HG03135 (cell line): ENCODE data around the gene GRK3.
"Not testable (repeated sequence)": the region's sequence is repeated elsewhere in the genome, so short reads cannot be mapped to it uniquely, and the experiment has no call there.

Source experiments
- ATAC-seq: cut with Tn5 transposase; IDR thresholded peaks from one replicate; pipeline ENCODE4 v1.9.1; 2021; ENCODE audit warnings: mild to moderate bottlenecking, moderate library complexity; ENCODE audit not compliant: unreplicated experiment

The GRK3 gene

DNA sequence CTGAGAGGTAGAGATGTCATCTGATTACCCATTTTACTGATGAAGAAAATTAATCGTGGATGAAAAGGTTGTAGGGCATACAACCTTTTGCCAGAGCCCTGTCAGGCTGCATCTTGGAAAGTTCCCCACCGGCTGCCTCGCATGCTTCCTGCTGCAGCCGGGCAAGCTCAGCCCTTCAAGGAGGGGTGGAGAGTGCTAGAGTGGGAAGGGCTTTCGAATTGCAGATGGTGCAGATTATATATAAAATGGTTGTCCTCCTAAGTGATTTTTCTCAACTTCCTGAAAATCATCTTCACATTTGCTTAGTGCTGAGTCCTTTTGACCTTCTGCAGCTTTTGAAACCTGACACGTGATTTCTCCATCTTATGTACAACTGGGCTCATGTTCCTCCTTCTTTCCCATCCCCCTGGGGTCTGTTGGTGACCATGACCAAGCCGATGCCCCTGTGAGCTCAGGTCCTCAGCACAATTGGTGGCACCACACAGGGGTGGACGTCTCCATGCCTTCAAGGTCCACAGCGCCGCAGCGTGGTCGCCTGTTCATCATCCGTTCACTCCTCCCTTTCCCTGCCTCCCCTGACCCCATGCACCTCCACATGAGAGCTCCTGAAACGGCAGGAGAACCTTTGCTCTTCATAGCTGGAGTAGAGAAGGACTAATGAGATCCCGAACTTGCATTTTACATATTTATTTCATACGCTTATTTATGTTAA, 129.9 kb downstream of the GRK3 start:
- no peak for ATAC-seq

DNA sequence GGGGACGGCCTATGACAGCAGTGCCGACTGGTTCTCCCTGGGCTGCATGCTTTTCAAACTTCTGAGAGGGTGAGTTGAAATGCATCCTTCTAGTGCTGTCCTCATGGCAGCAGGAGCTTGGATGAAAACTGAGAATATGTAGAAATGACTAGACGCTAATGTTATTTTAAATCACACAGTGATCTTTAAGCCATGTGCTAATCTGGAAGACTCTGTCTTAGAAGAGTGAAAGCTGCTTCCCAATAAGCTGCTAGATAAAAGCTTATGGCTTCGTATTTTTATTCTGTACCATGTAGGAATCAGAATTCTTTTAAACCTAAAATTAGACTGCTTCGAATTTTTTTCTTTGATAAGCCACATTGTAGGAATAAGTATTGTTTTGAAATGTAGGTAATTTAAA, 130.7 kb downstream of the GRK3 start:
- ATAC-seq: no peak

DNA sequence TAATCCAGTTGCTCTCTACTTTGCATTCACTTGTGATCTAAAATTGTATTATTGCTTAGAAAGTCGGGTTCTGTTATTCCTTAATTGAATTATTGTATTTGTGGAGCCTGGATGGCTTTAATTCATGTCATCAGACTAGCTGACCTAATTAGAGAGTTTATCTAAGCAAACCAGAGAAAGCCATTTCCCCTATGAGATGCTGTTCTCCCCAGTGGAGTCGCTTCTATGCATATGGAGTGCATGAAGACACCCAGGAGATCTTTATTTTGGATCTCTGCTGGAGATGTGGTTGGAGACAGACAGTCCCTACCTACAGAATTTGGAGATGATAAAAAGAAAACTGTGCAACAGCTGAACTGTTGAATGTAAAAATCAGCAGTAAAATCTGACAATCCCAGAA, 132.3 kb downstream of the GRK3 start:
- ATAC-seq: no peak

DNA sequence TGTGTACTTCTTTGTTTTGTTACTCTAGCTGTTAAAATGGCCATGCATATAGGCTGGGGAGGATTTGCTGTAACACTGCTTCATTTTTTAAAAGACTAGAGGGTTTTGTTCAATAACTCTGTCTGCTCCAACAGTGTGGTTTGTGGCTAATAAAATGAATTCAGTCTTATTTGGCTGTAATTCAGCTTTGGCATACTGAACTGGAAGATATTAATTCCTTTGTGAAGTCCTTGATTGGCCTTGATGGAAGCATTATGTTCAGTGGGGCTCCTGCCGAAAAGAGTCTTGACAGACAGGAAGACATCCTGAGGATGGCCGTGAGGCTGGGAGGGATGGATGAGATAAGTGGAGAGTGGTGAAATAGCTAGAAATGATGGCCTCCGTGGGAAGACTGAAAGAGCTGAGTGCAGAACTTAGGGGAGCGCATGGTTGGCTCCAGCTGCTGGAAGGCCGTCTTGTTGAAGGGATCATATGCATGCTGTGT, 132.7 kb downstream of the GRK3 start:
- ATAC-seq: no peak

DNA sequence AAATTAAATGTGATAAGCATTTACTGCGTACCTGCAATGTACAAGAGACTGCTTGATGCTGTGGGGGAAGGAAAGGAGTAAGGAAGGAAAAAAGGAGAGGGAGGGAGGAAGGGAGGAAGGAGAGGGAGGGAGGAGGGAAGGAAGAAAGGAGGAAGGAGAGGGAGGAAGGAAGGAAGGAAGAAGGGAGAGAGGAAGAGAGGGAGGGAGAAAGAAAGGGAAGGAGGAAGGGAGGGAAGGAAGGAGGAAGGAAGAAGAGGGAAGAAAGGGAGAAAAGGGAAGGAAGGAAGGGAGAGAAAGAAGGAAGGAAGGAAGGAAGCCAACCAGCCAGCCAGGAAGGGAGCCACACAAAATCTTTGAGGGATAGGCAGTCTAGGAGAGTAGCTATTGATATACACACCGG, 133.5 kb downstream of the GRK3 start:
- ATAC-seq: no peak

DNA sequence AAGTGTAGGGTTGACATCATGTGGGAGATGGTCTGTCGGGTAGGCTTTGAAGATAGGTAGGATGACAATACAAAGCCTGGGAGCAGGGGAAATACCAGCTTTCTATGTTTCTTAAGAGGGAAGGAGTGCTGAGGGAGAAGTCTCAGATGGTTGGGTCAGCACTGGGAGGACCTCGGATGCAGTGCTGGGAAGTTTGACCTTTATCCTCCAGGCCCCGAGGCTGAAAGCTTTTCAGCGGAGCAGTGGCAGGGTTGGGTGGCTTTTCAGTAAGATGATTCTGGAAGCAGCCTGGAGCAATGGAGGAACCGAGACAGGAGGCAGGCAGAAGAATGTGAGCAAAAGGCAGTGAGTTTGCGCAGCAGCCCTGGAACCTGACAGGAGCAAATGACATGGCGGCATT, 134.0 kb downstream of the GRK3 start:
- ATAC-seq: no peak

DNA sequence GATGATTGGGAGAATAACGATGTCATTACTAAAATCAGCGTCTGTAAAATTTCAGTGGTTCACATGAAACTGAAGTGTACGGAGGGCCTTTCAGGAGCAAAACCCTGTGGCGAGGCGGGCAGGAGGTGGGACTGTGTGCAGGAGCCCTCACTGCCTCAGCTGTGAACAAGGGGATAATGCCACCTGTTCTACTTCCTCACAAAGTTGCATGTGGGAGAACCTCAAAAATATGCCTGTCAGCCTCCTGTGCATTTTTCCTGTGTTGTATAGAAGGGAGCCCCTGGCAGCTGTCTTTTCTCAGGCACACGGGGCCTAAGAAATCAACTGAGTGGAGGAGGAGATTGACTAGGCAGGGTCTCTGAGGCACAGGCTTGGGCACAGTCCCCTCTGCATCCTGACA, 134.5 kb downstream of the GRK3 start:
- ATAC-seq: no peak

DNA sequence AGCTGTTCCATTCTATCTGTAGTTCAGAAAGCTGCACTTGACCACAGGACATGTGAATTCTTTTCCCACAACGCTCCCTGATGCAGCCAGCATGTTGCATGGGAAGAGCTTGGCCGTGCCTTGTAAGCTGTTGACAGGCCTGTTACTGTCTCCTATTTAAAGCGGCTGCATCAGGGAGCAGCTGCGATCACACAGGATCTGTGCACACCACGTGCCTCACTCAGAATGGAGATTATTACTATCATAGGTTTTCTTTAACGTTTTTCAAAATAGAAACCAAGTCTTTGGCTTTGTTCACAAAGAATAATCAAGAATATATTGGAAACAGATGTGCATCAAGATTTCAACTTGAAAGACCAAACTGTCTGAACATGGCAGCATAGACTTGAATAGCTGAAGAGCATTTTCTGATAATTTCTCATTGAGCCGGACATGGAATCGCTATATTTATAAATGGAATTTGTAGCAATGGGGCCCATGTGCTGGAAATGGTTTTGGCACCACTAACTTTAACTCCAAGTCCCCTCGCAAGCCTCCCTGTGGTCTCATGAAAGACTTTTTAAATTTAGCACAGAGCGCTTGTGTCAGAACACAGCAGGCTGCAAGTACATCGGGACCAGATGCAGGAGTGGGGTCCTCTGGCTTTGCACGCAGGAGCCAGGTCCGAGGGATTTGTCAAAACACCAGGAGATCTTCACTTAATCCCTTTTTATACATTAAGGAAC, 136.7 kb downstream of the GRK3 start:
- ATAC-seq: no peak

DNA sequence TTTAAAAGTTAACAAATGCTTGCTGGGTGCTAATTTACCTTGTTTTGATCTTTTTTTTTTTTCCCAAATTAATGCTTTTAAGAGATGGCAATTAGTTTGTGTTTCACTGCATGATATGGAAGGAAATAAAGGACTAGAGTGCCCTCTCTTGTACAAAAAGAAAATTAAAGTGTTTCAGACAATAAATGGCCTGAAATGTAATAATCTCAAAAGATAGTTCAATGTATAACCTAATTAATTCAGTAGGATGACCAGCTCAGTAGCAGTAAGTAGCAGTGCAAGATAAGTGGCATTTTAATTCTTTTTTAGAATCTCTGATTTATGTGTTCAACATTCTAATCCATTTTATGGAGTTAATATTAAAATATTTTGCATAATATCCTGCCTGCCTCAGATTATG, 137.6 kb downstream of the GRK3 start:
- no peak for ATAC-seq

DNA sequence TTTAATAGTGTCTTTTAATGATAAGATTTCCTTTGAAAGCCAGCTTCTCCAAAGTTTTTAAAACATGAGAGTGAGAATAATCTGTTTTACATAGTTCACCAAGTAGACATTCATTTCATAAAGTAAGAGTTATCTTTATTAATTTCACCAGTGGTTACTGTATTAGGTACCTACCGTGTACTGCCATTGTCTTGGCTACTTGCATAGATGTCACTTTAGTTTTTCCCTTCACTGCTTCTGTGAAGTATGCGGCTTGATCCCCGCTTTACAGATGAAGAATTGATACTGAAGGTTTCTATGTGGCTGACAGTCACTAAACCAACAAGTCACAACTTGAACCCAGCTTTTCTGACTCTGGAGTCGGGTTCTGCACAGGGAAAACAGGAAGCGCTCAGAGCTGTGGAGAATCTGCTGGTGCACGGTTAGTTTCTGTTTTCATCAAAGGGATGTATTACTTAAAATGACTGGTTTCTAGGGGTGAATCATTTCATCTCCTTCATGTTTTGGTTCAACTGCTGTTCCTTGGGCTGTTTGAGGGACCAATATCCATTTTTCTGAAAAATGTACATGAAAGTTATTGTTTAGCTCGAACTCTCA, 138.2 kb downstream of the GRK3 start:
- ATAC-seq: no peak

DNA sequence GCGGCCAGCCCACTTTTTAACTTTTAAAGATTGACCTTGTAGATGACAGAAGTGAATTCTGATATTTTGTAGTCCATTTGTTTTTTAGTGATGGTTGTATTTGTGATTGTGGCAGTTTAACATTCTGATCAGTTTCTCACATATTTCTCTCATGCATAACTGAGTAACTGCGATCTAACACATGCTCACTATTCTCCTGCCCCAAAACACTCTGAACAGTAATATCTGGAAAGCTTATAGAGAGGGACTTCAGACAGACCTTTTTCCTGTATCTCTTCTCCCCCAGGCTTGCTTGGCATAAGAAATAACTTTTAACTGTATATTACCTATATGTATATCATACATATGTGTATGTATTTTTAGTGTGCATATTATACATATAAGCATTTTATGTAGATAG, 140.2 kb downstream of the GRK3 start:
- ATAC-seq: no peak

DNA sequence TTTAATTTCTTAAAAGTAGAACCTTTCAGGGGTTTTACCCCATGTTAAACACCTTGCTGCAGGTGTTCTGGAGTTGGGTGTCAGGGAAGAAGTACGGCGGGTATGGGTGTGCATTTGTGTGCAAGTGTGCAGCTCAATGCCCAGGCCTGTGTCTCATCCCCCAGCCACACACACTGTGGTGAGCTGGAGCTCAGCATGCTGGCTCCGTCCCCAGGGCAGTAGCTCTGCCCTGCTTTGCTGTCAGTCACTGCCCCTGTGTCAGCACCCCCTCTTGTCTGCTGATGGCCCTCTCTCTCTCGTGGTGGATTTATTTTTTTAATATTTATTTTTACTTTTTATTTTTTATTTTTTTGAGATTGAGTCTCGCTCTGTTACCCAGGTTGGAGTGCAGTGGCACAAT, 141.7 kb downstream of the GRK3 start:
- no peak for ATAC-seq

DNA sequence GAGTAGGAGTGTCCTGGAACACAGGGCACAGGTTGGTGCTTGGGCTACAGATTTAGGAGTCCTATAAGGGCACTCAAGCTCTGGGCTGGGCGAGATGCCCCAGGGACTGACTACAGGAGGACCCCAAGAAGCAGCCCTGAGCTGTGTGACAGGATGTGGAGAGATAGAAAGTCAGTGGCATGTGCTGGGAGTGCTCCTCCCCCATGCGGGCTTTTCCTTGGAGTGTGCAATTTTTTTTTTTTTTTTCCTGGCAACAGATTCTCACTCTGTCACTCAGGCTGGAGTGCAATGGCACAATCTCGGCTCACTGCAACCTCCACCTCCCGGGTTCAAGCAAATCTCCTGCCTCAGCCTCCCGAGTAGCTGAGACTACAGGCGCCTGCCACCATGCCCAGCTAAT, 144.0 kb downstream of the GRK3 start:
- ATAC-seq: not testable (repeated sequence)

DNA sequence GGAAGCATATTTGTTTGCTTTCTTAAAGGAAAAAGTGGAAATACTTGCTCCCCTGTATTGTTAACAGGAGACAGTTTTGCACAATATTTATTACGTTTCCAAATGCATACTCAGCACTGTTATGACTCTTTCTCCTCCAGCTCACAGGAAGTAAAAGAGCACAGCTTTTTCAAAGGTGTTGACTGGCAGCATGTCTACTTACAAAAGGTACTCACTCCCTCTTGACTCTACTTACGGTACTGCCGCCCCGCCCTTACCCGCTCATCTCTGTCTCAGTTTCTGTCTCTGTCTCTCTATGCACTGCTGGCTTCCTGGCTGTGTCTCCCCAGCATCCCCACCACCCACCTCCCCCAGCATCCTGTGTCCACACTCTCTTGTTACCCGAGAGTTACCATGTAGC, 145.3 kb downstream of the GRK3 start:
- no peak for ATAC-seq

DNA sequence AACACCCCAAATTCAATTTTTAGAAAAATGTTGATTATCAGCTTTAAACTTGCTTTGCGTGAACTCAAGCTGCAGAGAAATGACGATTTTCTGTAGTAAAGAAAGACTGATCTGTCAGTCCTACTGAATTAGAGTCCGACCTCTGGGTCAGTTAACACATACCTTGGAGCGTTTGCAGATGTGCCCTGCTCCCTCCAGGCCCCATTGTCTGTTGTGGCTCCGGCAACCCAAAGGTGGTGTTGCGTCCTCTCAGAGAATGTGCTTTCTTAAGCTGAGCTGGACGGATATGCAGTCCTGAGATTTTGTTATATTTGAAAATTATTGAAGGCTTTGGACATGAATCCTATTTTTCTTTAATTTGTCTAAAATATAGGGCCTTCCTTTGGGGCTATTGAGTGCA, 146.0 kb downstream of the GRK3 start:
- ATAC-seq: no peak

DNA sequence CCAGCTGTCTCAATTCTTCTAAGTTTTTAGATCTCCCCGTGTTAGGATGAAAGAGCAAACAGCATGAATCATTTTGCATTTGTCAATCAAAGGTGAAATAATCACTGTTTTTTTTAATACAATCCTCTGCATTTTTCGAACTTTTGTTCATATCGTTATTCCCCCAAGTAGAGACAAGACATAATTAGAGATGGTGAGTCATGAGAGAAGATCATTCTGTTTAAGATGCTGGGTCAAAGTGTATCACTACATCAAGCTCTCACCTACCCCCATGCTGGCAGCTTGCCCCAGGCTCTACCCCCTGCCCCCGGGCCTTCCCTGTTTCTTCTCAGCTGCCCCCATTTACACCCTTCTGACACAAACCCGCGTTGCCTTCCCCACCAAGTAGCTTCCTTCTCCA, 147.0 kb downstream of the GRK3 start:
- ATAC-seq: no peak

DNA sequence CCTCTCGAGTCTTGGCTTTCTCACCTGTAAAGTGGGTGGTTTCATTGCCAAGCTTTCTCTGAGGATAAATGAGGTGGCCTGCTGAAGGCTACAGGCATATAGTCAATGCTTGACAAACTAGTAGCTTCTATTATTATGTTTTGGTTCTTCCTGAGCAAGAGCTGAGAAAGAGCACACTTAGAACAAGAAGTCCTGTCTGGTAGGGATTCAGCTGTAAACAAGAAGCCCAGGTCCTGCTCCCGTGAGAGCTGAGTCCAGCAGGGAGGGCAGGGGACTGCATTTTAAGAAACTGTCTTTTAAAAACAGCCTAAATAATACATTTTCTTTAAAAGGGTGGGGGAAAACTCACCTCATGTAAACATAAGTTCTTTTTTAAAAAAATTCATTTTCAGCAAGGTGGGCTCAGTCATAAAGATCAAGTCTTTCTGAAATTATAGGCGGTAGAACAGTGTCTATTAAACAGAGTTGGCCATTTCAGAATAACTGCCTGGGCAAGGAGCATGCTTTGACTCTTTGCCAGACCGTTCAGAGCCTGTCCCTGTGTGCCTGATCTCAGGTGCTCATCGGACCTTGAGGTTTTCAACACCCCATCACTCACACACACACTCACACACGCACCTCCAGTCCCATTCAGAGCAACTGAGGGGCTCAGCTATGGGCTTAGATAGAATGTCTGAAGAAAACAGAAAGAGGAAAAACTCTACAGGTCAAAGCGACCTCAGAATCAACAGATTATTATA, 148.4 kb downstream of the GRK3 start:
- ATAC-seq: no peak

DNA sequence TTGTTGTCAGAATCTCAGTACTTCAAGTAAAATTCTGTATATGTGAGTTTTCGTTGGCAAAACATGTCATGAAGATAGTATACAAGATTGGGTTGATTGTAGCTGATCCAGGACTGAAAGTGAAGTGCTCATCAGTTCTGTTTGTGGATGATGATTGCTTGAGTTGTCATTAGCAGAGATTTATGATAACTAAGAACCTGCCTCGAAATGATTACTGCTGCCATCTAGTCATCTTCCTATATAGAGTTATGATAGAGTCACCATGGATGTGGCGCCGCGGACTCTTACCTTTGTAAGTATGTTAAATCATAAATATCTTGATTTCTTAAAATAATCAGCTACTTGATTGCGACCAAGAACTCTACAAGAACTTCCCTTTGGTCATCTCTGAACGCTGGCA, 149.6 kb downstream of the GRK3 start:
- ATAC-seq: no peak

DNA sequence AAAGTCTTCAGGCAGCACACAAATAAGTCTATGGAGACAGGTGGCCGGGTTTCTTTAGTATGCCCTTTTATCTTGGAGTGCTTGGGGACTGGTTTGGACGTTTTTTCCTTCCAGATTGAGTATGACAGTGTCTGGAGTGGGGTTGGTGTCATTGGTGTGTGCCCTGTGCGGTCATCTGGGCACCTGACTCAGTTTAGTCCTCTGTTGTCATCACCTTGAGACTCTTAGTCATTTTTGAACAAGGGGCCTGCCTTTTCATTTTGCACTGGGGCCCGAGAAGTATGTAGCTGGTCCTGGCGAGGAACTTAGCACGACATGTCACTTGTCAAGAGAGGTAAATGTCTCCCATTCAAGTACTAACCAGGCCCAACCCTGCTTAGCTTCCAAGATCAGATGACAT, 150.3 kb downstream of the GRK3 start:
- ATAC-seq: no peak

DNA sequence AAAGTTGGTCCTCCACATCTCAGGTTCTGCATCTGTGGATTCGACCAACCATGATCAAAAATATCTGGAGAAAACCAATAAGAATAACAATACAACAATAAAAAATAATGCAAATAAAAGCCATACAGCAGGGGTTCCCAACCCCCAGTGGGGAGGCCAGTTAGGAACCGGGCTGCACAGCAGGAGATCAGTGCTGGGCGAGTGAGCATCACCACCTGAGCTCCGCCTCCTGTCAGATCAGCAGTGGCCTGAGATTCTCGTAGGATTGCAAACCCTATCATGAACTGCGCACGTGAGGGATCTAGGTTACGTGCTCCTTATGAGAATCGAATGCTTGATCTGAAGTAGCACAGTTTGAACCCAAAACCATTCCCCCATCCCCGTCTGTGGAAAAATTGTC, 152.2 kb downstream of the GRK3 start:
- ATAC-seq: no peak

DNA sequence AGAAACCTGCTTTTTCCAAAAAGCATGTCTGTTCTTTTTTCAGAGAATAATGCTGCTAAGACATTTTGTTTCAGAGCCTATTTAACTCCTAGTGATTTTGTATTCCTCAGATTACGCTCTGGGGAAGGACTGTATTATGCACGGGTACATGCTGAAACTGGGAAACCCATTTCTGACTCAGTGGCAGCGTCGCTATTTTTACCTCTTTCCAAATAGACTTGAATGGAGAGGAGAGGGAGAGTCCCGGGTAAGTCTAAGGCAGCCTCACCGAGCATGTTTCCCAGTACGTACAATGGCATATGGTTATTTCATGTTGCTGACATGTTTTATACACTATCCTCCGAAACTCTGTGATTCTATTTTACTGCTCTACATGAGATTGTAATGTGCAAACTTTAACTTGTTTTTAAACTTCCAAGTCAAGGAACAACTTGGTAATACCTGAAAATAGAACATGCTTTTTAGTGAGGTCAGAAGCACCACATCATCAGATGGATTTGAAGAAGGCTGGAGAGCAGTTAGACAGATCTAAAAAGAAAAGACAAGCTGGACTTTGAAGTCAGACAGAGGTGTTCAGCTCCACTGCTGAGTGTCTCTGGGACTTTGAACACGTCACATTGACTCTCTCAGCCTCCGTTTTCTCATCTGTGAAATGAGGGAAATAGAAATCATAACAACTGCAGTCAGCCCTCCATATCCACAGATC, 153.8 kb downstream of the GRK3 start:
- no peak for ATAC-seq
